HL-60 (cell line): Measurements from ENCODE around the gene SRRM5.

Source experiments
- CTCF ChIP-seq: IDR thresholded peaks from one replicate; pipeline ENCODE4 v1.5.1; 2011; ENCODE audit warnings: low read length, control low read depth, inconsistent platforms; ENCODE audit not compliant: insufficient read depth
- REST ChIP-seq: IDR thresholded peaks from 2 replicates; pipeline ENCODE4 v1.6.1; 2012; ENCODE audit warnings: low read depth; ENCODE audit not compliant: insufficient replicate concordance
- SPI1 ChIP-seq: IDR thresholded peaks from 2 replicates; pipeline ENCODE4 v1.6.1; 2012; ENCODE audit warnings: low read depth, mild to moderate bottlenecking, borderline replicate concordance

GRCh38 chr19:43586346-43586745, 25.5 kb upstream of the SRRM5 start:
- TF ChIP-seq REST: no peak
- TF ChIP-seq CTCF: no peak
- no peak for TF ChIP-seq SPI1
